Measurements from ENCODE around the gene TSSK3.
"Not testable (repeated sequence)": the region's sequence is repeated elsewhere in the genome, so short reads cannot be mapped to it uniquely, and the experiment has no call there.

The TSSK3 gene

DNA sequence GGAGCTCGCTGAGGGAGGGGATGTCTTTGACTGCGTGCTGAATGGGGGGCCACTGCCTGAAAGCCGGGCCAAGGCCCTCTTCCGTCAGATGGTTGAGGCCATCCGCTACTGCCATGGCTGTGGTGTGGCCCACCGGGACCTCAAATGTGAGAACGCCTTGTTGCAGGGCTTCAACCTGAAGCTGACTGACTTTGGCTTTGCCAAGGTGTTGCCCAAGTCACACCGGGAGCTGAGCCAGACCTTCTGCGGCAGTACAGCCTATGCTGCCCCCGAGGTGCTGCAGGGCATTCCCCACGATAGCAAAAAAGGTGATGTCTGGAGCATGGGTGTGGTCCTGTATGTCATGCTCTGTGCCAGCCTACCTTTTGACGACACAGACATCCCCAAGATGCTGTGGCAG lies 1.4 kb downstream of the TSSK3 start:
- DNase-seq (ENCODE audit: low spot score): no peak

- DNase-seq (ENCODE audit: low spot score): no peak
These were observed 2.5 kb downstream of the TSSK3 start for GRCh38 chr1:32364836-32365235.

GRCh38 chr1:32365445-32365844 lies 3.1 kb downstream of the TSSK3 start:
- no peak for DNase-seq (ENCODE audit: low spot score)

GRCh38 chr1:32367912-32368635 lies 5.7 kb downstream of the TSSK3 start:
- no peak for DNase-seq (ENCODE audit: low spot score)

DNA sequence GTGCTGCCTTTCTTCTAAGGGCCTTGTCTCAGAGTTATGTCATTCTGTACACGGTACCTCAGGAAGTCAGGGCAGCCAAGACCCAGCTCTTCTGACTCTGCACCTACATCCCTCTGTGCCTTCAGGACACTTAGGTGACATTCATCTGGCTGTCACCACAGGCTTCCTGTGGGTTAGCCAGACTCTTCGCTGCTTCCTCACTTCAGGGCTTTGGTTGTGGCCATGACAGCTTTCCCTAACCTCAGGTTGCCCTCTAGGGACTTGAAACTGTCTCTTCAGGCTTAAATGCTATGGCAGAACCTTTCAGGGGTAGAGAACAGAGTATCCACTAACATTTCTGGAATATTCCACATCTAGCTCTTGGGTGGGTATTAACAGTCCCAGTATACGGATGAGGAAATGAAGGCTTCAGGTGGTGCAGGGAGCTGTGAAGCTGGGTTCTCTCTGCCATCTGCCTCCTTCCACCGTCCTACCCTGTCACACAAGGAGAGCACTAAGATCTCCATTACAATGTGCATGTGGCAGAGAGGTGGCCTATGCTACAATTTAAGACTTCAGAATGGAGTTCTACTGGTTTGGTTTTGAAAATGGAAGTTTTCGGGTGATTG lies 9.9 kb downstream of the TSSK3 start:
- no peak for DNase-seq (ENCODE audit: low spot score)

DNA sequence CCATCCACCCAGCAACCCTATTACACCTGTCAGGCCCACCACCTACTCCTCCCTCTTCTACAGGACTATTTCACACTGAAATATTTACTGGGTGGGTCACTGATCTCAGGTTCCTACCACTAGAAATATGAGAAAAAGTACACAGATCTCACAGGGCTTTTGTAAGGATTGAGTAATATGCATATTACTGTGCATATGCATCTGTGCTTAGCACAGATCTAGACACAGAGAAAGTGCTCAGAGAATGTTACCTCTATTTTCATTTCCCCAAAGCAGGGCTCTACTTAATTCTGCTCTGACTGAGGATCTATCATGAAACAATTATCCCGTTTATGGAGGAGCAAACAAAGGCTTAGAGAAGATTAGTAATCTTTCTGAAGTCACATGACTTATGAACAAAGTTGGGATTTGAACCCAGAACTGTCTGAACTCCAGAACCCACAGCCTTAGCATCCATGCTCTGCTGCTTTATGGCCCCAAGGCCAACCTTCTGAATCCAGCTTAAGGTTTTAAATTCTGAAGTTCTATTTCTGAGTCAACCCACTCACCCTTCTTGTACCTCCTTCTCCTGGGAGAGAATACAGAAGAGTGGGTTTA lies 11.8 kb downstream of the TSSK3 start:
- DNase-seq (ENCODE audit: low spot score): no peak

GRCh38 chr1:32376199-32376598 lies 13.9 kb downstream of the TSSK3 start:
- DNase-seq (ENCODE audit: low spot score): no peak

- DNase-seq (ENCODE audit: low spot score): no peak
These were observed 15.3 kb downstream of the TSSK3 start for GRCh38 chr1:32377541-32378220.

- no peak for DNase-seq (ENCODE audit: low spot score)
These were observed 17.7 kb downstream of the TSSK3 start for GRCh38 chr1:32380057-32380456.

- DNase-seq (ENCODE audit: low spot score): no peak
These were observed 24.5 kb downstream of the TSSK3 start for GRCh38 chr1:32386676-32387392.

- DNase-seq (ENCODE audit: low spot score): no peak
These were observed 26.3 kb downstream of the TSSK3 start for GRCh38 chr1:32388641-32389040.

GRCh38 chr1:32390904-32391870 lies 28.8 kb downstream of the TSSK3 start:
- no peak for DNase-seq (ENCODE audit: low spot score)

DNA sequence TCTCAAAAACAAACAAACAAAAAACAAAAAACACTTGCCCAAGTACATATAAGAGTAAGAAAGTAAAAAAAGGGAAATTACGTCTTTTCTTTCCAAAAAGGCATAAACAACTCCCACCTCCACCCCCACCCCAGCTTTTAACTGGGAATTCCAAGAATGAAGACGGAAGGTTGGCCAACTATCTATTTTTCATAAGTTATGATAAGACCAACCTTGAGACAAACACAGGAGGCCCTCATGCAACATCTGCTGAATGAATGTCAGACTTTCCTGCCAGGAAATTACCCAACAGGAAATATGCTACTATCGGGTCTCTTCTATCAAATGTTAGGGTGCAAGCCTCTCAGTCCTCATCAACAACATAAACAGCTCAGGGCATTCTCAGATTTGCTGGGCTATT lies 30.0 kb downstream of the TSSK3 start:
- DNase-seq (ENCODE audit: low spot score): no peak

DNA sequence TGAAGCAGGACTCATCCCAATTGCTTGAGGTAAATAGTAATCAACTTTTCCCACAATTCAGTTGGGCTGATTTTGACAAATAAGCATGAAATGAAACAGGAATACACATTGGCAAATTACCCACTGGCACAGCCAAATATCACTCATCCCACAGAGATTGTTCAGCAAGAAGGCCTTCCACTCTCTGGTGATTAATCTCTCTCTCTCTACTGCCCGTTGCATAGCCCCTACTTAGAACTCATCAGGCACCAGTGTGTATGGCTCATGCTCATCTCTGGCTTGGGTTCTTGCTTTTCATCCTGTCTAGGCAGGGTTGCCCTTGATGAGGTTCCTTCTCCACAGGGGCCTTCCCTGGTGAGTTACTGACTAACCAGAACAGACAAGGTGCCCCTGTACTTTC lies 30.8 kb downstream of the TSSK3 start:
- no peak for DNase-seq (ENCODE audit: low spot score)

DNA sequence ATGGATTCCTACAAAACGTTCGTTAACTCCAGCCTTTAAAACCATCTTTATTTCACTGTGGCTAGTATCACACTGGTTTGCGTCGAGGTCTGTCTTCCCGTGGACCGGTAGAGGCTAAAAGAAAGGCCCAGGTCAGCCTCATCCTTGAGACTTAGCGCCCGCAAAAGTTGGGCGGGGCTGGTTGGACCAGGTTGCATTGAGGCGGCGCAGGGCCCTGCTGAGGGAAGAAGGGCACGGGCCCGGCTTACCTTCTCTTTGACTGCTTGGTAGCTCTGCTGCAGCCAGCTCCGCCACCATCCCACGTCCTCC lies 31.4 kb downstream of the TSSK3 start:
- peak; percentile 37 for DNase-seq (ENCODE audit: low spot score)

GRCh38 chr1:32394141-32394889 lies 32.0 kb downstream of the TSSK3 start, which contains the start of gene BSDC1:
Gene BSDC1, minus strand, starts transcription at chr1:32394441. Its CDS starts 27 bp downstream, at chr1:32394414.
- DNase-seq (ENCODE audit: low spot score): peak; percentile 76

DNA sequence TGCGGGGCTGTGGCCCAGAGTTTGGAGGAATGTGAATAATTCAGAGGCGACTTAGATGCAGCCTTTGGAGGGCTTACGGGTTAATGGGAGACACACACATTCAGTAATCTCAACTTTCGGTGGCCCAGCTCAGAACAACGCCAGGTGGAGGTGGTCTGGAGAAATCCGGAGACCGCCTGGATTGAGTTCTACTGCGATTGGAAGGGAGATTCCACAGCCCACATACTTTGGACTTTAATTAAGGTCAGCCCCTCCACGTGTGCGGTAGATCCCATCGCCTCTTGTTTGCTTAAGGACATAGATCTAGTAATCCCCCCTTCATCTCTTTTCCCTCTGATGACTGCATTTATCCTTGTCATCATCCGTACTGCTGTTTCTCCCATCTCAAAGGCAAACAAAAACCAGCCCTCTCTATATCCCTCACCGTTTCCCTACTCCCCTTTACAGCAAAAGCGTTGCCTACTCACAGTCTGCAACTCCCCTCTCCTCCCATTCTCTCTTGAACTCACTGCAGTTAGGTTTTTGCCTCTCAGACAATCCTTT lies 32.6 kb downstream of the TSSK3 start:
- DNase-seq (ENCODE audit: low spot score): peak; percentile 23

GRCh38 chr1:32396524-32396923 lies 34.2 kb downstream of the TSSK3 start:
- DNase-seq (ENCODE audit: low spot score): not testable (repeated sequence)

DNA sequence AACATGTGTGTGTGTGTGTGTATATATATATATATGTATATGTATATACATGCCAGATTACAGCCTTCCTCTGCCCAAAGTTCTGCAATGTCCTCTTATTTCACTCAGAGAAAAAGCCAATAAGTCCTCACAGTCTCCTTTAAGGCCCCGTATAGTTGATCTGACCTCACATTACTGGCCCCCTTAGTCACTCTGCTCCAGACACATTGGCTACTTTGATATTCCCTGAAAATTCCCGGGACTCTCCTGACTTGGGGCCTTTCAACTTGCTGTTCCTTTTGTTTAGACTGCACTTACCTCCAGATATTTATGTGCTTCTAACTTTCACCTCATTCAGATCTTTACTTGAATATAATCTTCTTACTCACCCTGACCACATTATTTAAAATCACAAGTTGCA lies 36.1 kb downstream of the TSSK3 start:
- DNase-seq (ENCODE audit: low spot score): no peak

DNA sequence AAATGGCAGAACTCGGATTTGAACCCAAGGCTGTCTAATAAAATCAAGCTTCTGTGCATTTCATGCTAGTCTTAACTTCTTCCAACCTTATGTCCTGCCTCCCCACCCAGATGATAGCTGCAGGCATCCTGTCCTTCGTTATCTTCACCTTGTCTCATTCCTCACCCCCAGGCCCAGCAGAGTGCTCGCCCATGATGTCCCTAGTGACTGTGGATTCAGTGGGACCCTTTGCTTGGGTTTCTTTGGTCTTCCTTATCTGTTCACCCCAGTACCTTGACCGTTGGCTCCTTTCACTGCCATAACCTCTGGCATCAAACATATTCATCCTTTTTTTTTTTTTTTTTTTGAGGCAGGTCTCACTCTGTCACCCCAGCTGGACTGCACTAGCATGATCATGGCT lies 37.5 kb downstream of the TSSK3 start:
- no peak for DNase-seq (ENCODE audit: low spot score)

All from HuH-7.5 (cell line).